Activated CD4-positive, alpha-beta T cell treated with anti-CD3 and anti-CD28 coated beads, Interleukin-2, Interleukin-4, amounts not matched to agents 100 ng/mL and 50 ng/mL, durations not matched to agents 16 hours and 8 hours (primary cell): Measurements from ENCODE around the gene ZP2.
A peak's percentile ranks its signal among the peaks of the same experiment; 100 is the strongest.
"Not testable (repeated sequence)": the region's sequence is repeated elsewhere in the genome, so short reads cannot be mapped to it uniquely, and the experiment has no call there.

Experiments used
- DNase-seq: peaks from one replicate; pipeline ENCODE4 v3.0.0-alpha.2; 2020; ENCODE audit warnings: low spot score

ZP2 gene

GRCh38 chr16:21211486-21211885 lies at the start of gene ZP2:
ZP2 (minus strand) TSS chr16:21211574; CDS start chr16:21211547, 27 bp downstream.
- no peak for DNase-seq

GRCh38 chr16:21257284-21257683 lies 45.9 kb upstream of the ZP2 start:
- no peak for DNase-seq

GRCh38 chr16:21256636-21257035 lies 45.3 kb upstream of the ZP2 start:
- DNase-seq: no peak

GRCh38 chr16:21253470-21253869 lies 42.1 kb upstream of the ZP2 start:
- no peak for DNase-seq

GRCh38 chr16:21250072-21250923 lies 38.9 kb upstream of the ZP2 start:
- DNase-seq: no peak

- DNase-seq: not testable (repeated sequence)
These were observed 36.8 kb upstream of the ZP2 start for GRCh38 chr16:21248179-21248578.

- no peak for DNase-seq
These were observed 33.3 kb upstream of the ZP2 start for GRCh38 chr16:21244518-21245215.

- DNase-seq: no peak
These were observed 31.4 kb upstream of the ZP2 start for GRCh38 chr16:21242756-21243155.

- DNase-seq: no peak
These were observed 28.3 kb upstream of the ZP2 start for GRCh38 chr16:21239646-21240045.

- no peak for DNase-seq
These were observed 25.5 kb upstream of the ZP2 start for GRCh38 chr16:21236831-21237230.

GRCh38 chr16:21235199-21235585 lies 23.8 kb upstream of the ZP2 start:
- no peak for DNase-seq

GRCh38 chr16:21233521-21234150 lies 22.3 kb upstream of the ZP2 start, which contains the start of gene ANKS4B:
ANKS4B (plus strand) TSS chr16:21233699; CDS start chr16:21233738, 39 bp downstream.
- DNase-seq: no peak

GRCh38 chr16:21233045-21233520 lies 21.7 kb upstream of the ZP2 start:
- DNase-seq: no peak

- DNase-seq: no peak
These were observed 17.0 kb upstream of the ZP2 start for GRCh38 chr16:21228361-21228872.

- no peak for DNase-seq
These were observed 16.5 kb upstream of the ZP2 start for GRCh38 chr16:21227866-21228265.

GRCh38 chr16:21226749-21227148 lies 15.4 kb upstream of the ZP2 start:
- DNase-seq: no peak

GRCh38 chr16:21224800-21225199 lies 13.4 kb upstream of the ZP2 start:
- DNase-seq: peak; percentile 23

- no peak for DNase-seq
These were observed 12.4 kb upstream of the ZP2 start for GRCh38 chr16:21223787-21224186.

- no peak for DNase-seq
These were observed 11.3 kb upstream of the ZP2 start for GRCh38 chr16:21222495-21223337.

GRCh38 chr16:21219551-21219950 lies 8.2 kb upstream of the ZP2 start:
- DNase-seq: no peak

GRCh38 chr16:21218153-21218552 lies 6.8 kb upstream of the ZP2 start:
- no peak for DNase-seq

- DNase-seq: no peak
These were observed 5.7 kb upstream of the ZP2 start for GRCh38 chr16:21217121-21217520.
